ENCODE measurements around the gene ARFGAP1. TPM values are rescaled to one million over a fixed set of nuclear protein-coding genes. Genes with fewer than 3 reads are reported as not detected.

ARFGAP1 gene
- total RNA-seq, 1 experiment from 2014 or later, result 61.8 TPM

GRCh38 chr20:63318391-63319163 lies 46.0 kb downstream of the ARFGAP1 start:
- no peak for DNase-seq (ENCODE audit: low read depth)

- DNase-seq (ENCODE audit: low read depth), result no peak
These were observed 46.8 kb downstream of the ARFGAP1 start for GRCh38 chr20:63319164-63320040.

GRCh38 chr20:63320041-63320511 lies 47.5 kb downstream of the ARFGAP1 start:
- no peak for DNase-seq (ENCODE audit: low read depth)

GRCh38 chr20:63320616-63321147 lies 48.1 kb downstream of the ARFGAP1 start:
- DNase-seq (ENCODE audit: low read depth), result no peak

- DNase-seq (ENCODE audit: low read depth), result no peak
These were observed 48.7 kb downstream of the ARFGAP1 start for GRCh38 chr20:63321148-63321831.

GRCh38 chr20:63322146-63322932 lies 49.7 kb downstream of the ARFGAP1 start:
- DNase-seq (ENCODE audit: low read depth), result no peak

- no peak for DNase-seq (ENCODE audit: low read depth)
These were observed 50.3 kb downstream of the ARFGAP1 start for GRCh38 chr20:63322933-63323273.

- no peak for DNase-seq (ENCODE audit: low read depth)
These were observed 50.9 kb downstream of the ARFGAP1 start for GRCh38 chr20:63323357-63323981.

GRCh38 chr20:63325021-63325471 lies 52.4 kb downstream of the ARFGAP1 start:
- no peak for DNase-seq (ENCODE audit: low read depth)

GRCh38 chr20:63325554-63326313 lies 53.1 kb downstream of the ARFGAP1 start:
- DNase-seq (ENCODE audit: low read depth), result no peak

- no peak for DNase-seq (ENCODE audit: low read depth)
These were observed 54.0 kb downstream of the ARFGAP1 start for GRCh38 chr20:63326314-63327230.

GRCh38 chr20:63327231-63327745 lies 54.7 kb downstream of the ARFGAP1 start:
- DNase-seq (ENCODE audit: low read depth), result no peak

- DNase-seq (ENCODE audit: low read depth), result no peak
These were observed 55.5 kb downstream of the ARFGAP1 start for GRCh38 chr20:63328026-63328700.

- no peak for DNase-seq (ENCODE audit: low read depth)
These were observed 56.2 kb downstream of the ARFGAP1 start for GRCh38 chr20:63328718-63329275.

GRCh38 chr20:63329331-63330083 lies 56.9 kb downstream of the ARFGAP1 start:
- no peak for DNase-seq (ENCODE audit: low read depth)

GRCh38 chr20:63330084-63330760 lies 57.6 kb downstream of the ARFGAP1 start:
- DNase-seq (ENCODE audit: low read depth), result no peak

All from LHCN-M2 (cell line).